IMR-90 (cell line): Measurements from ENCODE around the gene SLC52A3. TPM values are rescaled to one million over a fixed set of nuclear protein-coding genes. Genes with fewer than 3 reads are reported as not detected.

Experiments
- ATAC-seq: fragments of 200-7000 bp; cut with Tn5 transposase; 2 replicates; pipeline ENCODE4 v1.9.1; 2020; ENCODE audit warnings: low read depth, mild to moderate bottlenecking, moderate library complexity
- BruUV-seq: library from RNA; stranded (reverse); fragments of 400-500 nt; replicated peaks from 2 replicates; lab custom pipeline; 2021; lab: Mats Ljungman, UMichigan
- CTCF ChIA-PET: fragments of 300-600 bp; formaldehyde crosslinking; extraction: SDS; loops from one replicate; lab custom pipeline; 2021; ENCODE audit warnings: antibody characterized with exemption; lab: Yijun Ruan, JAX
- POLR2A ChIA-PET: fragments of 300-600 bp; sonication (Branson Sonifier 250); formaldehyde crosslinking; loops from one replicate; lab custom pipeline; 2022; ENCODE audit warnings: antibody characterized with exemption; ENCODE audit not compliant: unreplicated experiment; lab: Charles Lee
- DNase-seq: peaks from one replicate; pipeline ENCODE4 v3.0.0; 2013
- H2AFZ ChIP-seq: replicated peaks from 2 replicates; pipeline ENCODE3; 2013; ENCODE audit warnings: low read length, mild to moderate bottlenecking; ENCODE audit not compliant: poor library complexity
- H2AK5ac ChIP-seq: 2 replicates; pipeline ENCODE4 v1.6.1; 2013; ENCODE audit warnings: low read depth, low read length, inconsistent platforms
- H2AK9ac ChIP-seq: replicated peaks from 2 replicates; pipeline ENCODE3; 2013; ENCODE audit warnings: mild to moderate bottlenecking, low read depth, low read length, moderate library complexity; ENCODE audit not compliant: poor library complexity
- H2BK120ac ChIP-seq: 2 replicates; pipeline ENCODE4 v1.6.1; 2013; ENCODE audit warnings: low read depth, low read length, inconsistent platforms
- H2BK15ac ChIP-seq: 3 replicates; pipeline ENCODE4 v1.6.1; 2013; ENCODE audit warnings: low read depth, low read length, inconsistent platforms
- H2BK20ac ChIP-seq: 2 replicates; pipeline ENCODE4 v1.6.1; 2013; ENCODE audit warnings: low read depth, mild to moderate bottlenecking, inconsistent platforms, low read length, moderate library complexity
- H2BK5ac ChIP-seq: 2 replicates; pipeline ENCODE4 v1.6.1; 2013; ENCODE audit warnings: mild to moderate bottlenecking, low read depth, low read length, inconsistent platforms; ENCODE audit not compliant: poor library complexity, severe bottlenecking
- H3K14ac ChIP-seq: replicated peaks from 2 replicates; pipeline ENCODE4 v1.6.1; 2013; ENCODE audit warnings: low read depth, low read length, inconsistent platforms
- H3K18ac ChIP-seq: 2 replicates; pipeline ENCODE4 v1.6.1; 2013; ENCODE audit warnings: low read depth, low read length, control low read depth
- H3K23ac ChIP-seq: 2 replicates; pipeline ENCODE4 v1.6.1; 2013; ENCODE audit warnings: low read depth, low read length, inconsistent platforms
- H3K27ac ChIP-seq: 2 replicates; pipeline ENCODE4 v1.5.1; 2013; ENCODE audit warnings: mild to moderate bottlenecking, control low read depth, low read length; ENCODE audit not compliant: insufficient read depth
- H3K27me3 ChIP-seq: 2 replicates; pipeline ENCODE4 v1.6.1; 2013; ENCODE audit warnings: low read length; ENCODE audit not compliant: control insufficient read depth, insufficient read depth
- H3K36me3 ChIP-seq: 2 replicates; pipeline ENCODE4 v1.6.1; 2013; ENCODE audit warnings: low read length, mixed read lengths; ENCODE audit not compliant: control insufficient read depth, insufficient read depth
- H3K4ac ChIP-seq: 2 replicates; pipeline ENCODE4 v1.6.1; 2013; ENCODE audit warnings: low read depth, low read length, inconsistent platforms
- H3K4me1 ChIP-seq: 2 replicates; pipeline ENCODE4 v1.6.1; 2013; ENCODE audit warnings: low read length, mixed read lengths; ENCODE audit not compliant: control insufficient read depth, insufficient read depth
- H3K4me2 ChIP-seq: 2 replicates; pipeline ENCODE4 v1.6.1; 2013; ENCODE audit warnings: low read depth, mild to moderate bottlenecking, control low read depth, low read length, moderate library complexity
- H3K4me3 ChIP-seq: 2 replicates; pipeline ENCODE4 v1.5.1; 2013; ENCODE audit warnings: low read depth, mild to moderate bottlenecking, control low read depth, low read length, moderate library complexity; ENCODE audit not compliant: insufficient read depth
- H3K56ac ChIP-seq: 2 replicates; pipeline ENCODE4 v1.6.1; 2013; ENCODE audit warnings: low read length, inconsistent platforms; ENCODE audit not compliant: insufficient read depth; ENCODE audit errors: extremely low read depth
- H3K79me1 ChIP-seq, 2 experiments: 2 replicates each; pipeline ENCODE4 v1.6.1; 2013; ENCODE audit warnings: low read length in 2 of 2, inconsistent platforms in 1 of 2, low read depth in 1 of 2
- H3K9ac ChIP-seq: 2 replicates; pipeline ENCODE4 v1.6.1; 2013; ENCODE audit warnings: low read depth, low read length, control low read depth
- H3K9me1 ChIP-seq: 2 replicates; pipeline ENCODE4 v1.6.1; 2013; ENCODE audit warnings: low read length, inconsistent platforms; ENCODE audit not compliant: insufficient read depth
- H3K9me3 ChIP-seq: 2 replicates; pipeline ENCODE4 v1.6.1; 2013; ENCODE audit warnings: low read length; ENCODE audit not compliant: control insufficient read depth, insufficient read depth
- H4K20me1 ChIP-seq: 2 replicates; pipeline ENCODE4 v1.6.1; 2013; ENCODE audit warnings: low read length, inconsistent platforms; ENCODE audit not compliant: insufficient read depth
- H4K5ac ChIP-seq: 2 replicates; pipeline ENCODE4 v1.6.1; 2013; ENCODE audit warnings: mild to moderate bottlenecking, low read depth, low read length, control low read depth
- H4K8ac ChIP-seq, 2 experiments: 2 replicates each; pipeline ENCODE4 v1.6.1; 2013; ENCODE audit warnings: low read depth in 2 of 2, low read length in 2 of 2, control low read depth in 1 of 2, inconsistent platforms in 1 of 2
- H4K91ac ChIP-seq: 2 replicates; pipeline ENCODE4 v1.6.1; 2013; ENCODE audit warnings: low read depth, low read length, inconsistent platforms; ENCODE audit not compliant: insufficient read depth
- USF2 ChIP-seq: fragments of 150-350 bp; IDR thresholded peaks from 2 replicates; pipeline ENCODE4 v1.6.1; 2017; ENCODE audit warnings: mild to moderate bottlenecking, antibody characterized with exemption, low read length, low read depth
- WGBS, 2 experiments: methylation state at CpG; one replicate each; pipeline versions ENCODE4 v1.1.5 to v1.1.7; 2013; ENCODE audit warnings: missing lambda C conversion rate in 2 of 2; ENCODE audit not compliant: insufficient read length in 1 of 2; ENCODE audit errors: extremely low coverage in 2 of 2; 5-methylcytosine and 5-hydroxymethylcytosine counted together
- dilution Hi-C: fragments of 300-500 bp; cut with HindIII; formaldehyde crosslinking; loops from one replicate; pipeline ENCODE4 v1.14.3; 2018; ENCODE audit warnings: low sequenced_read_pairs; ENCODE audit not compliant: unreplicated experiment
- in situ Hi-C: fragments of 300-500 bp; cut with MboI; formaldehyde crosslinking; loops from 3 replicates; pipeline ENCODE4 v1.14.3; 2019; ENCODE audit warnings: low sequenced_read_pairs, inconsistent platforms, mixed read lengths
- intact Hi-C: fragments of 100-400 bp; cut with micrococcal nuclease; formaldehyde crosslinking; loops from 2 replicates; pipeline ENCODE4 v1.10.0; 2022
- polyA plus RNA-seq, 3 experiments: library from polyadenylated mRNA; depleted of rRNA; stranded (reverse); fragments of >200 nt; gene quantifications; 2 replicates each; pipeline ENCODE4 v1.2.3, GENCODE V29; 2012; ENCODE audit warnings: low replicate concordance in 1 of 3
- total RNA-seq: library from RNA; depleted of rRNA; stranded (reverse); fragments of >200 nt; gene quantifications from 2 replicates; pipeline ENCODE4 v1.2.3, GENCODE V29; 2012

SLC52A3 gene
- total and polyA plus RNA-seq, 2 of the 4 experiments (the other 2 are of a cell fraction), result not detected

DNA sequence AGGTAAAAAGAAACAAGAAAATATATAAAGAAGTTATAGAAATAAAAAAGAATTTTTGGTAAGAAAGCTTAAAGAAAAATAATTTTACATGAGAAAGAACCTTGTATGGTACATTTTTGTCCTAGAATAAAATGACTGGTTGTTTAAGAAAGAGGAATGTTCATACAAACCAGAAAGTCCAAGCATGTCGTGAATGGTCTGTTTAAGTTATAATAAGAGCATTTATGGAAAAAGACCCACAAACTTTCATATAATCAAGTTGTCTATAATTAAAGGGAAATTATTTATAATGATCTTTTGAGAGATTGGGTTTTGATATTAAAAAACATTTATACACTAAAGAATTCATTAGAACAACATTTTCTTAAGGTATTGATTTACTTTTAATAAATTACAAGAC lies 37.4 kb upstream of the SLC52A3 start:
- H3K9me3 ChIP-seq, result no peaks in the 10 kb centered on the region
- no peak overlapping the region for H3K4me3 ChIP-seq
- no peaks in the 10 kb centered on the region for H3K27me3 ChIP-seq
- ATAC-seq, result no peak
- no peaks in the 10 kb centered on the region for H3K36me3 ChIP-seq
- H4K8ac ChIP-seq, result no peak overlapping the region
- H3K18ac ChIP-seq, result no peak overlapping the region
- dilution Hi-C loops, result no loop called here
- no peak overlapping the region for H3K27ac ChIP-seq
- no peak overlapping the region for H2BK5ac ChIP-seq
- H3K4me2 ChIP-seq, result no peak overlapping the region
- no peak overlapping the region for H2BK15ac ChIP-seq
- no peak overlapping the region for H3K9ac ChIP-seq
- no peak overlapping the region for H3K4ac ChIP-seq
- no peak overlapping the region for H4K5ac ChIP-seq
- peak; percentile 12 for DNase-seq
- H2AK9ac ChIP-seq, result no peak overlapping the region
- no peak overlapping the region for H3K56ac ChIP-seq
- H3K9me1 ChIP-seq, result no peaks in the 10 kb centered on the region
- no TSS peak for BruUV-seq
- H2BK120ac ChIP-seq, result no peak overlapping the region
- no peak overlapping the region for H2AK5ac ChIP-seq
- in situ Hi-C loops, result no loop called here
- CTCF ChIA-PET, result interaction anchor here (1.2 kb wide), 1 partner anchor 10 kb away, joined by 4 read pairs; no protein-coding TSS in a partner anchor
- H2BK20ac ChIP-seq, result no peak overlapping the region
- no peaks in the 10 kb centered on the region for H3K4me1 ChIP-seq
- WGBS, 2 experiments, result no CpG with 5 or more reads among the region's 1 CpG
- intact Hi-C loops, result no loop called here
- no peaks in the 10 kb centered on the region for H4K20me1 ChIP-seq
- no peak for TF ChIP-seq USF2
- H3K79me1 ChIP-seq, result no peaks in the 10 kb centered on the region
- no peak overlapping the region for H3K23ac ChIP-seq
- H3K14ac ChIP-seq, result no peak overlapping the region
- H4K91ac ChIP-seq, result no peak overlapping the region
- no peak overlapping the region for H2AFZ ChIP-seq
- POLR2A ChIA-PET, result interaction anchor here (0.6 kb wide), 1 partner anchor 306 kb away, joined by 3 read pairs; no protein-coding TSS in a partner anchor
